Neuron (in vitro differentiated cells): ENCODE measurements around the gene SLC9A3.

Source experiments
- H2AFZ ChIP-seq: one replicate; pipeline ENCODE4 v1.6.1; 2013; ENCODE audit warnings: low read depth, mild to moderate bottlenecking, inconsistent platforms, low read length, moderate library complexity
- H3K27me3 ChIP-seq: one replicate; pipeline ENCODE4 v1.6.1; 2013; ENCODE audit warnings: low read length; ENCODE audit not compliant: insufficient read depth
- H3K36me3 ChIP-seq: one replicate; pipeline ENCODE4 v1.6.1; 2013; ENCODE audit warnings: low read length; ENCODE audit not compliant: insufficient read depth
- H3K4me1 ChIP-seq: one replicate; pipeline ENCODE4 v1.6.1; 2013; ENCODE audit warnings: low read length; ENCODE audit not compliant: insufficient read depth
- H3K4me3 ChIP-seq: 2 replicates; pipeline ENCODE4 v1.5.1; 2013; ENCODE audit warnings: mild to moderate bottlenecking, low read length, moderate library complexity
- H3K9me3 ChIP-seq: one replicate; pipeline ENCODE4 v1.6.1; 2013; ENCODE audit warnings: low read length

Gene SLC9A3

DNA sequence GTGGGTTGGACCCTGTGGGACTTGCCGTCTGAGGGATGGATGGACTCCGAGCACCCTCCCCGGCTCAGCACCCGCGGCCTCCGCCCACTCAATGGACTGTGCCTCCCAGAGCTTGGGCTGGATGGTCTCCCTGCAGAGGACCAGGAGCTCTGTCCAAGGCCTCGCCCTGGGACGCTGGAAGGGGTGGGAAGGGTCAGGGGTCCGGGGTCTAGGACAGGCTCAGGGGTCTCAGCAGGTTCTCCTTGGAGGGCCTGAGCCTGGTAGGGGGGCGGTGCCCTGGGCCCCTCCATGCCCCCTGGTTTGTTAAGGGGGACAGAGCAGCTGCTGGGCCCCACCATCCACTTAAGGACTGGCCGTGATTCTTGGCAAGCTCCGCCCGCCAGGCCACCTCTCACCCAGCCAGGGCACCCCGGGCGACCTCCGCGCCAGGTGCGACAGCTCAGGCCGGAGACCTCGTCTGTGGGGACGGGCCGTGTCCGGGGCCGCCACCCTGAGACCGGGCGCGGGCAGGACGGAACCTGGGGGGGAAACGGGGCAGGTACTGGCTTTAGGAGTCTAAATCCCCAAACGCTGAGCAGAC lies 52.1 kb downstream of the SLC9A3 start:
- H3K27me3 ChIP-seq = no peaks in the 10 kb centered on the region
- H3K9me3 ChIP-seq = no peaks in the 10 kb centered on the region
- peaks cover 17% of the 10 kb centered on the region for H3K36me3 ChIP-seq
- H3K4me1 ChIP-seq = peaks cover 21% of the 10 kb centered on the region
- peak overlapping the region; percentile 86 for H3K4me3 ChIP-seq
- peak overlapping the region; percentile 70 for H2AFZ ChIP-seq

DNA sequence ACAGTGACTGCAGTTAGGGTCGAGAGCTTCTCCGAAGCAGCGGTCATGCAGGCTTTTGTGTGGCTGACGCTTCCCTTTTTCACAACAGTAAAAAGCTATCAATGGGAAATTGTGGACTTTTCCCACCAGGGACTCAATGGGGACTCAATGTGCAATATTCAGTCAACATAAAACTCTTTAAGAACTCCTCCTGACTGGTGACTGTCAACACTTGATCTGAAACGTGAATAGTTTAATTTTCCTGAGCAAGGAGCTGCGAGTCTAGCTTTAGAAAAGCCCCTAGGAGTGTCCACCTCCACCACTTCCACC lies 52.5 kb downstream of the SLC9A3 start:
- peak overlapping the region; percentile 86 for H3K4me3 ChIP-seq
- H2AFZ ChIP-seq = no peak overlapping the region
- H3K27me3 ChIP-seq = no peaks in the 10 kb centered on the region
- no peaks in the 10 kb centered on the region for H3K9me3 ChIP-seq
- H3K4me1 ChIP-seq = peaks cover 21% of the 10 kb centered on the region
- H3K36me3 ChIP-seq = peaks cover 20% of the 10 kb centered on the region

DNA sequence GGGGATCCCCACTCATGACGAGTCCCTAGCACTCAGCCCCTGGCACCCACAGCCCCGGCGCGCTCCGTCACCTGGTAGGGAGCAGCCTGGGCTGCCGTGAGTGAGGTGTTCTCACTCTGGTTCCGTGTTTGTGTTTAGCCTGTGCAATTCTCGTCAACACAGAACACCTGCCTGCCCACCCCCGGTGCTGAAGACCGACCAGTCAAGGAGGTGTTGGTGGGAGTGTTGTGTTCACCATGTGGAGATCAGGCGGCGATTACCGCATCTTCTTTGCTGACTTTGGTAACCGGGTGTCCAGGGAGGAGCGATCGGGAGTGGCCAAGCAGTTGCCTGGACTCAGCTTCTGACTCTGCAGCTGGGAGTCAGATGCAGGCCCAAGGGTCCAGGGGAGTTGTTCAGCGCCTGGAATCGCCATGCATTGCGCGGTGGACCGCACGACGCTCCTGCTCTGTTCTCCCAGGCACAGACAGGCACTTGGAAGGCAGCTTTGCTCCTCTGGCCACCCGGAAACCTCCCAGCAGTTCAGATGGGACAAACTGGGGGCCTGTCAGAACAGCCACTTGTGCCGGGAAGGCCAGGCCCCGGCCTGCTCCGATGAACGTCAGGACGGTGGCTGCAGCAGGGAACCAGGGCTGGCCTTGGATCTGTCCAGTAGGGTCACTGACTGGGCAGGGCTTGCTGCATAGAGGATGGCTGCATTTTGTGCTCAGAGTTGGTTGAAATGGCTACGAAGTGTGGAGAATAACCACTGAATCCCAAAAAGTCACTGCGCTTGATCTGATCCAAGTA lies 53.1 kb downstream of the SLC9A3 start:
- Histone ChIP-seq H3K4me3 (peak overlapping the region; percentile 86), H3K4me1 (peaks cover 21% of the 10 kb centered on the region), H2AFZ (no peak overlapping the region), H3K9me3 (no peaks in the 10 kb centered on the region), H3K27me3 (no peaks in the 10 kb centered on the region), H3K36me3 (peaks cover 25% of the 10 kb centered on the region)

DNA sequence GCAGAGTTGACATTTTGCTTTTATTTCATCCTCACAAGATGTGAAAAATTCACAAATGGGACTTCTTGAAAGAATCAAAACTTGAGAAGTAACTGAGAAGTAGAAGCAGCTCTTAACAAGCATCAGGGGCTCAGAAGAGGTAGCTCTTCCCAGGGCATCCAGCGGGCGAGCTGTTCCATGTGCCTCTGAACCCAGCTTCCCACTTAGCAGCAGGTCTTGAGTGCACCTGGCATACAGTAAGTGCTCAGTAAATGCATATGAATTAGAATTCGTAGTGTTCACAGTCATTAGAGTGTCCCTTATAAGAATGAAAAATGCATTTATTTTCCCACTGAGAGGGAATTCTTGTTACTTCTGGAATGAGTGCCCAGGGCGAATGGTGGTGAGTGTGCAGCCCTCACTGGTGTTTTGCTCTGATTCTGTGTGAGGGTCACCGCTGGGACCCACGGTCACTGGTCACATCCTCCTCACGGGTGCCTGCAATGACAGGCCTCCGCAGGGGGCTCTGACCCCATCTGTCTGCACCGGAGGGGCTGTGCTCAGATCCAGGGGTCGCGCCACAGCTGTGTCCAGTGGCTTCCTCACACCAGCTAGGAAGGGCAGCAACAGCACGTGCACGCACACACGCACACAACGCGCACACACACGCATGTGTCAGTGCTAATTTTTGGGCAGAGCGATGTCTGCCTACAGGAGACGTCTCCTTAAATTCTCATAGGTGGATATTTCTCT lies 54.3 kb downstream of the SLC9A3 start:
- peaks cover 16% of the 10 kb centered on the region for H3K4me1 ChIP-seq

DNA sequence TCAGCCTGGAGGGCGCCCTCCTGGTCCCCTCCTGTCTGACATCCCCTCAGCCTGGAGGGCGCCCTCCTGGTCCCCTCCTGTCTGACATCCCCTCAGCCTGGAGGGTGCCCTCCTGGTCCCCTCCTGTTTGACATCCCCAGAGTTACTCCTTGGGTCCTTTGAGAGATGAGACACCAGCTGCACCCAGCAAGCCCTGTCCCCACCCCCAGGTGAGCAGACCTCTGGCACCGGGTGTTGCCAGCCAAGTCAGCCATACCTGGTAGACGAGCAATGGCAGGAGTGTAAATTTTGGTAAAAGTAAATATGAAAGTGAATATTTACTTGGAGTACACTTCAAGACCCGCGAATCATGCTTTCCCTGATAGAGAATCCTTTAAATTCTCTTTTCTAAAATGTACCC lies 55.8 kb downstream of the SLC9A3 start:
- peaks cover 46% of the 10 kb centered on the region for H3K36me3 ChIP-seq
- no peak overlapping the region for H2AFZ ChIP-seq
- H3K4me3 ChIP-seq = no peak overlapping the region
- H3K9me3 ChIP-seq = no peaks in the 10 kb centered on the region
- H3K4me1 ChIP-seq = peaks cover 13% of the 10 kb centered on the region
- H3K27me3 ChIP-seq = no peaks in the 10 kb centered on the region

More for the DNA sequence above, 54.3 kb downstream of the SLC9A3 start:
- Histone ChIP-seq H2AFZ (no peak overlapping the region), H3K36me3 (peaks cover 37% of the 10 kb centered on the region), H3K4me3 (no peak overlapping the region), H3K27me3 (no peaks in the 10 kb centered on the region), H3K9me3 (no peaks in the 10 kb centered on the region)

DNA sequence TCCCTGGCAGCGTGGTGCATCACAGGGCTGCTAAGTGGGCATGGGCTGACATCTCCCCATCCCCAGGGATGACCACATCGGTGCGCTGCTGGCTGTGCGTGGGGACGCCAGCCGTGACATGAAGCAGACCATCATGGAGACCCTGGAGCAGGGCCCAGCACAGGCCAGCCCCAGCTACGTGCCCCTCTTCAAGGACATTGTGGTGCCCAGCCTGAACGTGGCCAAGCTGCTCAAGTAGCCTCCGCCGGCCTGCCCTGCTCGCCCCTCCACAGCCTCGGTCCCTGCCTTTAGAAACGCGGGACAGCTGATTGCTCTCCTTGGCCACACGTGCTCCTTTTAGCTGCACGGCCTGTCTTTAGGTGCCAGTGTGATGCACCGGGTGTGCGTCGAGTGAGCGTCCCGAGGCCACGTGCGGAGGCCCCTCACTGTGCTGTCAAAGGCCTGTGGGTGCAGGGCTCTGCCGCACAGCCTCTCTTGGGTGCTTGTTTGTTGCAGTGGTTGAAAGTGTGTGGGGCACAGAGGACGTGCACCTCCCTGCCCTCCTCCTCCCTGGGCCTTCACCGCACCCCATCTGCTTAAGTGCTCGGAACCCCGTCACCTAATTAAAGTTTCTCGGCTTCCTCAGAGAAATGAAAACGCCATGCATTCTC lies 57.5 kb downstream of the SLC9A3 start:
- Histone ChIP-seq H3K9me3 (no peaks in the 10 kb centered on the region), H3K27me3 (no peaks in the 10 kb centered on the region), H2AFZ (no peak overlapping the region), H3K4me3 (no peak overlapping the region), H3K4me1 (peaks cover 7% of the 10 kb centered on the region), H3K36me3 (peaks cover 61% of the 10 kb centered on the region)

DNA sequence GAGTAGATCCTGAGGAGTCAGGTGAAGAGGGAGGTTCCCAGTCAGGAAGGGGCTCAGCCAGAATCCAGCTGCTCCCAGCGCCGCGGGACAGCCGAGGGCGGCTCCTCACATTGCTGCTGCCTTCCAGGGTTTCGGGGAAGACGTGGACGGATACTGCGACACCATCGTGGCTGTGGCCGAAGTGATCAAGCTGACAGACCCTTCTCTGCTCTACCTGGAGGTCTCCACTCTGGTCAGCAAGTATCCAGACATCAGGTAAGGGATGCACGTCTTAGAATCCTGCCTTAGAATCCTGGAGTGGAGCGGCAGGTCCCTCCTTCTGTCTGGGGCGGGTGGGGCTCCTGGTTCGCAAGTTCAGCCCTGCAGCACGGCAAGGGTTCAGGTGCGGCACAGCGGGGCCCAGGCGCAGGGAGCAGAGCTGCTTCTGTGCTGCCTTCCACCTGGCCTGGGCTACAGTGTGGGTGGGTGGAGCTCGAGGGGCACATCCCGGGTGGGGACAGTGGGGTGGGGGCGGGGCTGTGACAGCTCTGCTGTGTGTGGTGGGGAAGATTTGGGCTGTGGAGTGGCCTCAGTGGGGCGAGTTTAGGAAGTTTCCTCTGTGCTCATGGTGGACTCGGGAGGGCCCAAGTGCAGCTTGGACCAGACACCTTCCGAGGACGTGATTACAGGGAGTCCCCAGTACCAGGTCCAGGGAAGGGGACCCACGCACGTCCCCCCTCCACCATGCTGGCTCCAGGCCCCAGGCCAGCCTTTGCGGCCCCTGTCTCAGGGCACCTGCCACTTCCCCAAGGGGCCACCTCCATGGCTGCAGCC lies 58.5 kb downstream of the SLC9A3 start:
- H3K9me3 ChIP-seq = no peaks in the 10 kb centered on the region
- no peak overlapping the region for H3K4me3 ChIP-seq
- peaks cover 57% of the 10 kb centered on the region for H3K36me3 ChIP-seq
- H2AFZ ChIP-seq = no peak overlapping the region
- H3K27me3 ChIP-seq = no peaks in the 10 kb centered on the region
- H3K4me1 ChIP-seq = no peaks in the 10 kb centered on the region

DNA sequence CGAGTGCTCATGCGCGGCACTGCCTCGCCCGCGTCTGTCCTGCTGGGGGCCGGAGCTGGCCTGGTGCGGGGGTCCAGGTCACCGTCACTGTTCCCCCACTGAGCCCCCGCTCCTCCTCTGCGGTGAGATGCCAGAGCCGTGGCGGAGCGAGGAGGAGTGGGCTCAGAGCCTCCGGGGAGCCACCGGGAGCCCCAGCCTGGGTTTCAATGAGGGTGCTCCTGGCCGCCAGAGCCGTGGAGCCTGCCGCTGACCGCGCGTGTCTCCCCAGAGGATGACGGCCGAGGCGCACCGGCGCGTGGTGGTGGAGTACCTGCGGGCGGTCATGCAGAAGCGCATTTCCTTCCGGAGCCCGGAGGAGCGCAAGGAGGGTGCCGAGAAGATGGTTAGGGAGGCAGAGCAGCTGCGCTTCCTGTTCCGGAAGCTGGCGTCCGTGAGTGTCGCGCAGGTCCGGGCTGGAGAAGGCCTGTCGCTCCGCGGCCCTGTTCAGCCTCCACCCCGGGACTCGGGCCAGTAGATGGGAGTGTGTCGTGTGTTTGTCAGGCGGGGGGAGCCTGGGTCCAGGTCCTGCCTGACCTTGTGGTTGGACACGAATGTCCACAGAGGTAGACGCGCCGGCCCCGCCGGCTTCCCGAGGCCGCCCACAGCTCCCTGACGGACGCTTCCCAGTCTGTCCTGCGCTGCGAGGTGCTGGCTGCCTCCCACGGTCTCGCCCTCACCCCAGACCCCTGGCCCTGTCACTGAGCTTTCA lies 59.2 kb downstream of the SLC9A3 start:
- Histone ChIP-seq H3K36me3 (peaks cover 58% of the 10 kb centered on the region), H3K9me3 (no peaks in the 10 kb centered on the region)

DNA sequence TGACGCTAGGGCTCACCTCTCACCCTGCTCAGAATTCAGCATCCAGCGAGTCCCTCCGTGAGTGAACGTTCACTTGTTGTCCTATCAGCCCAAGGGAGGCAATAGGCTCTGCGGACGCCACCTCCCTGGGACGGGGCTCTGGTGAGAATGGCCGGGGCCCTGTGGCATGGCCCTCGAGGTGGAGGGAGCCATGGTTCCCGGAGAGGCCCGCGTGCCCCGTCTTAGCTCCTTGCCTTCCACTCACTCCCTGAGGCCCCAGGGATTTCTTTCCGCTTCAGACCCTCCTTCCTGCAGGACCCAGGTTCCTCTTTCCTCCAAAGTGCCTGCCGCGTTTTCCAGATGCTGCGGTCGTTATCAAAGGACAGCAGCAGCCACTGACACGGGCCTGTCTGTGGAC lies 59.8 kb downstream of the SLC9A3 start:
- H3K36me3 ChIP-seq = peaks cover 61% of the 10 kb centered on the region
- H3K4me3 ChIP-seq = no peak overlapping the region
- H3K4me1 ChIP-seq = no peaks in the 10 kb centered on the region
- no peaks in the 10 kb centered on the region for H3K27me3 ChIP-seq
- H3K9me3 ChIP-seq = no peaks in the 10 kb centered on the region
- no peak overlapping the region for H2AFZ ChIP-seq

More for the DNA sequence above, 59.2 kb downstream of the SLC9A3 start:
- Histone ChIP-seq H3K4me3 (no peak overlapping the region), H2AFZ (no peak overlapping the region), H3K27me3 (no peaks in the 10 kb centered on the region), H3K4me1 (no peaks in the 10 kb centered on the region)

DNA sequence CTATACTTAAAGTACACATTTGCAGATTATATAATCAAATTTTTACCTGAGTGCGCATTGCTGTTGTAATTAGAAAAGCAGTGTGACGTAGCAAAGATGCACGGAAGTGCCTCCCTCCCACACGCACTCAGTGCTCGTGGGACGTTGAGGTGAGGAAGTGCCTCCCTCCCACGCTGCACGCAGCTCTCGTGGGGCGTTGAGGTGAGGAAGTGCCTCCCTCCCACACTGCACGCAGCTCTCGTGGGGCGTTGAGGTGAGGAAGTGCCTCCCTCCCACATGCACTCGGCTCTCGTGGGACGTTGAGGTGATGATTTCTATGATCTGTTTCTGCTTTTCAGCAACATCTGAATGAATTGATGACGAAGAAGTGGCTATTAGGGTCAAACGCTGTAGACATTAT lies 60.3 kb downstream of the SLC9A3 start:
- H3K4me3 ChIP-seq = no peak overlapping the region
- peaks cover 61% of the 10 kb centered on the region for H3K36me3 ChIP-seq
- H2AFZ ChIP-seq = no peak overlapping the region

DNA sequence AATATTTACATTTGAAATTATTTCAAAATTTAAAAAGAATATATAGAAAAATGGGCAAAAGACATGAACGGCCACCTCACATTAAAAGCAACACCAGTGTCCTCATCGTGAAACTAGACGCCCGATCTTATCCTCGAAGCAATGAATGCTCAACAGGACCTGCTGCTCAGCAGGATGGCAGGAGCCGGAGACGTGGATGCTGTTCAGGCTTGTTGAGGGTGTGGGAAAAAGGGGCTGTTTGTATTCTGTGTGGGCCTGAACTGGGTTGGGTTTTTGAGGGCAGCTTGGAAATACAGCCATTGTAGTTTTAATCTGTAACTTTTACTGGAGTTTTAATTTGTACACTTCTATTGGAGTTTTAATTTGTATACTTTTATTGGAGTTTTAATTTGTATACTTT lies 60.9 kb downstream of the SLC9A3 start:
- Histone ChIP-seq H3K36me3 (peaks cover 66% of the 10 kb centered on the region), H2AFZ (no peak overlapping the region), H3K9me3 (no peaks in the 10 kb centered on the region), H3K4me1 (no peaks in the 10 kb centered on the region), H3K4me3 (no peak overlapping the region), H3K27me3 (no peaks in the 10 kb centered on the region)

More for the DNA sequence above, 60.3 kb downstream of the SLC9A3 start:
- no peaks in the 10 kb centered on the region for H3K4me1 ChIP-seq
- H3K9me3 ChIP-seq = no peaks in the 10 kb centered on the region
- no peaks in the 10 kb centered on the region for H3K27me3 ChIP-seq

DNA sequence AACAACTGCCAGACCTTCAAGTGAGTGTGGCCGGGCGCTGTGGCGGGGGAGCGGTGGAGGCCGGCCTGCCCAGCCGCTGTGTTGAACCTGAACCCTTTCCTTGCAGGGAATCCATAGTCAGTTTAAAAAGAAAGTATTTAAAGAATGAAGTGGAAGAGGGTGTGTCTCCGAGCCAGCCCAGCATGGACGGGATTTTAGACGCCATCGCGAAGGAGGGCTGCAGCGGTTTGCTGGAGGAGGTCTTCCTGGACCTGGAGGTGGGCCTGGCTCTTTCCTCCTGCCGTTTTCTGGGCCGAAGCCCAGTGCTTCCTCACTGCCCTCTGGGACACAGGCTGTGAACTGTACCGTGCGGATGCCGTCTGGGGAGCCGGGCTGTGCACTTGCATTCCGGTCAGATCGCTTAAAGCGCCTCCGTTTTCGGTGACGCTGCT lies 62.2 kb downstream of the SLC9A3 start:
- peaks cover 77% of the 10 kb centered on the region for H3K36me3 ChIP-seq
- no peaks in the 10 kb centered on the region for H3K27me3 ChIP-seq
- H3K4me1 ChIP-seq = no peaks in the 10 kb centered on the region
- no peak overlapping the region for H2AFZ ChIP-seq
- H3K9me3 ChIP-seq = no peaks in the 10 kb centered on the region
- H3K4me3 ChIP-seq = no peak overlapping the region
